Gastroesophageal sphincter (tissue), 4 donors: Measurements from ENCODE around the gene AP4S1. TPM values are rescaled to one million over a fixed set of nuclear protein-coding genes. Genes with fewer than 3 reads are reported as not detected.
A peak's percentile ranks its signal among the peaks of the same experiment; 100 is the strongest.
"Not testable (repeated sequence)": the region's sequence is repeated elsewhere in the genome, so short reads cannot be mapped to it uniquely, and the experiment has no call there.

Experiments used
- ATAC-seq: fragments of 150-250 bp; one replicate; pipeline ENCODE4 v1.9.1; 2016; ENCODE audit warnings: mild to moderate bottlenecking, moderate library complexity
- H3K27ac ChIP-seq, 4 donors: fragments of 200-600 bp; sonication (generic) in 3 of 4; 1 replicate in 3 of 4; 2 replicates in 1 of 4; pipeline ENCODE4 v1.5.1; 2016 to 2019
- H3K27me3 ChIP-seq: fragments of 200-600 bp; sonication (generic); one replicate; pipeline ENCODE4 v1.5.1; 2019
- H3K36me3 ChIP-seq, 2 donors: fragments of 200-600 bp; sonication (generic); one replicate each; pipeline ENCODE4 v1.5.1; 2019; ENCODE audit warnings: control low read depth in 1 of 2
- H3K4me1 ChIP-seq, 3 donors: fragments of 200-600 bp; sonication (generic); 1 replicate in 2 of 3; 2 replicates in 1 of 3; pipeline ENCODE4 v1.5.1; 2016 to 2019; ENCODE audit warnings: control low read depth in 2 of 3
- H3K4me3 ChIP-seq, 2 donors: fragments of 200-600 bp; sonication (generic); one replicate each; pipeline ENCODE4 v1.5.1; 2019; ENCODE audit warnings: mild to moderate bottlenecking in 1 of 2, moderate library complexity in 1 of 2
- H3K9me3 ChIP-seq, 3 donors: fragments of 200-600 bp; sonication (generic); one replicate each; pipeline ENCODE4 v1.5.1; 2017 to 2019; ENCODE audit warnings: control low read depth in 2 of 3
- EP300 ChIP-seq: sonication (generic); formaldehyde crosslinking; IDR thresholded peaks from one replicate; pipeline ENCODE4 v1.6.1; 2017; ENCODE audit warnings: antibody characterized with exemption, mild to moderate bottlenecking
- POLR2A ChIP-seq, 2 donors: fragments of 450-650 bp; IDR thresholded peaks; one replicate each; pipeline ENCODE4 v1.6.1; 2017; ENCODE audit warnings: antibody characterized with exemption in 2 of 2, mild to moderate bottlenecking in 2 of 2, moderate library complexity in 1 of 2
- POLR2AphosphoS5 ChIP-seq: sonication (generic); formaldehyde crosslinking; IDR thresholded peaks from one replicate; pipeline ENCODE4 v1.6.1; 2017; ENCODE audit warnings: antibody characterized with exemption
- WGBS, 2 donors: methylation state at CpG; one replicate each; pipeline ENCODE4 v1.1.5; 2018; ENCODE audit warnings: low coverage in 1 of 2; 5-methylcytosine and 5-hydroxymethylcytosine counted together
- total RNA-seq, 4 donors: library from RNA; depleted of rRNA; stranded (reverse); fragments of >200 nt; gene quantifications; one replicate each; pipeline ENCODE4 v1.1.0, GENCODE V29; 2016
- TF ChIP-seq, protein P1 (sequence below), 4 experiments: fragments of 200-600 bp in 2 of 4; fragments of 450-650 bp in 2 of 4; sonication (generic) in 1 of 4; IDR thresholded peaks; one replicate each; pipeline ENCODE4 v1.5.1; 2017 to 2019; ENCODE audit warnings: antibody characterized with exemption in 4 of 4, mild to moderate bottlenecking in 2 of 4, moderate library complexity in 2 of 4

AP4S1 gene, protein sequence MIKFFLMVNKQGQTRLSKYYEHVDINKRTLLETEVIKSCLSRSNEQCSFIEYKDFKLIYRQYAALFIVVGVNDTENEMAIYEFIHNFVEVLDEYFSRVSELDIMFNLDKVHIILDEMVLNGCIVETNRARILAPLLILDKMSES
- total RNA-seq: 10 to 100 TPM in 3 of 4 donors, 1 to 10 TPM in 1; 6.6 to 13.3 (median 12.2) TPM

DNA sequence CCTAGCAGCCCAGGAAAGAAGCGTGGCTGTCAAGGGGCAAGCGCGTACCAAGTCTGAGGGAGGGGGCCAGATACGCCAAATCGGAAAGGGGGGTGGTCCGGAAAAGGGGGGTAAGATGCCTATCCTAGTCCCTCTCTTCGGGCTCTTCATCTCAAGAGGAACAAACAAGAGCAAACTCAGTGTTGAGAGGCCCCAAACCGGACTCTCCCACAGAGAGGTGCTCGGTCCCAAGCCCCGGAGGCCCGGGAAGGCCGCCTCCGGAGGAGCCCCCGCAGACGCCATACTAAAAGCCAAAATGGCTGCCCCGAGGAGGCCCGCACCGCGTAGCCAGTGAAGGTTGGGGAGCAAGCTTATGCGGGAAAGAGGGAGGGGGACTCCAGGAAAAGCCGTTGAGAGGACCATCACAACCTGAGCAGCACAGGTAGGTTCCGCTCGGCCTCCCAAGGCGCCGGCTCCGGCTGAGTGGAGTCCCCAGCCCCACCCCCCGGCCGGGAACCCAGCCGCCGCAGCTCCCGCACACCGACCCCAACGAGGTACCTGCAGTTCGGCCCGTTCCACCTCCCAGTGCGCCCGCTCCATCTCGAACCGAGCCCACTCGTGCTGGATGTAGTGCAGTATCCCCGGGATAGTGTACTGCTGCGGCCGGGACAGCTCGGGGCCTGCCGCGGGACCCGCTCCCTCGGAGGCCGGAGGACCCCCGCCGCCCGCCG, at the start of gene AP4S1:
Gene AP4S1 (plus strand): TSS at position 283 of the 710 bp plus-strand sequence. CDS start 40,548 bp downstream, outside the sequence.
- Histone ChIP-seq H3K36me3 (no peaks in the 10 kb centered on the region), H3K4me3 (peak within 1 kb of the TSS; percentile 94 to 98), H3K9me3 (no peaks in the 10 kb centered on the region), H3K27me3 (no peaks in the 10 kb centered on the region), H3K27ac (peak within 1 kb of the TSS; percentile 98 to 100 (median 100)), H3K4me1 (peaks cover 0 to 58% (median 0%) of the 10 kb centered on the region in 3 donors)
- TF ChIP-seq, protein P1, sequence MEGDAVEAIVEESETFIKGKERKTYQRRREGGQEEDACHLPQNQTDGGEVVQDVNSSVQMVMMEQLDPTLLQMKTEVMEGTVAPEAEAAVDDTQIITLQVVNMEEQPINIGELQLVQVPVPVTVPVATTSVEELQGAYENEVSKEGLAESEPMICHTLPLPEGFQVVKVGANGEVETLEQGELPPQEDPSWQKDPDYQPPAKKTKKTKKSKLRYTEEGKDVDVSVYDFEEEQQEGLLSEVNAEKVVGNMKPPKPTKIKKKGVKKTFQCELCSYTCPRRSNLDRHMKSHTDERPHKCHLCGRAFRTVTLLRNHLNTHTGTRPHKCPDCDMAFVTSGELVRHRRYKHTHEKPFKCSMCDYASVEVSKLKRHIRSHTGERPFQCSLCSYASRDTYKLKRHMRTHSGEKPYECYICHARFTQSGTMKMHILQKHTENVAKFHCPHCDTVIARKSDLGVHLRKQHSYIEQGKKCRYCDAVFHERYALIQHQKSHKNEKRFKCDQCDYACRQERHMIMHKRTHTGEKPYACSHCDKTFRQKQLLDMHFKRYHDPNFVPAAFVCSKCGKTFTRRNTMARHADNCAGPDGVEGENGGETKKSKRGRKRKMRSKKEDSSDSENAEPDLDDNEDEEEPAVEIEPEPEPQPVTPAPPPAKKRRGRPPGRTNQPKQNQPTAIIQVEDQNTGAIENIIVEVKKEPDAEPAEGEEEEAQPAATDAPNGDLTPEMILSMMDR (IDR thresholded peaks at IDR 0.05): no peak
- TF ChIP-seq POLR2AphosphoS5 (no peak), POLR2A (IDR thresholded peaks at IDR 0.05) (no peak), EP300 (no peak)
- no peak for ATAC-seq
- WGBS, 2 donors: 0% methylated on average over 3 to 4 of the region's 53 CpGs

DNA sequence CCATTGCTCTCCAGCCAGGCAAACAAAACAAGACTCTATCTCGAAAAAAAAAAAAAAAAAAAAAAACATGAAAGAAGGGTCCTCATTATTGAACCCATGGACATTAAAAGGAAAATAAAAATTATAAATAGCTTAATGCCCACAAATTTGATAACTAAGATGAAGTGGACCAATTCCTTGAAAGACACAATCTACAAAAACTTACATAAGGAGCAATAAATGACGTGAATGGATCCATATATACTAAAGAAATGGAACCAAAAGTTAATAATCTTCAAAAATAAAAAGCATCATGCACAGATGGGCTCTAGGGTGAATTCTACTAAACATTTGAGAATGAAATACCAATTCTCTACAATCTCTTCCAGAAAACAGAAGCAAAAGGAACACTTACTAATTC, 47.7 kb upstream of the AP4S1 start:
- no peak for TF ChIP-seq POLR2AphosphoS5
- TF ChIP-seq, protein P1 (IDR thresholded peaks at IDR 0.05): no peak
- no peak for TF ChIP-seq EP300
- no peak for TF ChIP-seq POLR2A (IDR thresholded peaks at IDR 0.05)
- no peak overlapping the region for H3K4me3 ChIP-seq
- ATAC-seq: no peak
- H3K27ac ChIP-seq: no peak overlapping the region
- 69 to 82% methylated on average over 1 to 2 of the region's 2 CpGs for WGBS, 2 donors
- no peaks in the 10 kb centered on the region for H3K27me3 ChIP-seq
- no peaks in the 10 kb centered on the region for H3K9me3 ChIP-seq
- H3K36me3 ChIP-seq: no peaks in the 10 kb centered on the region
- H3K4me1 ChIP-seq: peaks cover 7 to 82% (median 12%) of the 10 kb centered on the region in 3 donors

DNA sequence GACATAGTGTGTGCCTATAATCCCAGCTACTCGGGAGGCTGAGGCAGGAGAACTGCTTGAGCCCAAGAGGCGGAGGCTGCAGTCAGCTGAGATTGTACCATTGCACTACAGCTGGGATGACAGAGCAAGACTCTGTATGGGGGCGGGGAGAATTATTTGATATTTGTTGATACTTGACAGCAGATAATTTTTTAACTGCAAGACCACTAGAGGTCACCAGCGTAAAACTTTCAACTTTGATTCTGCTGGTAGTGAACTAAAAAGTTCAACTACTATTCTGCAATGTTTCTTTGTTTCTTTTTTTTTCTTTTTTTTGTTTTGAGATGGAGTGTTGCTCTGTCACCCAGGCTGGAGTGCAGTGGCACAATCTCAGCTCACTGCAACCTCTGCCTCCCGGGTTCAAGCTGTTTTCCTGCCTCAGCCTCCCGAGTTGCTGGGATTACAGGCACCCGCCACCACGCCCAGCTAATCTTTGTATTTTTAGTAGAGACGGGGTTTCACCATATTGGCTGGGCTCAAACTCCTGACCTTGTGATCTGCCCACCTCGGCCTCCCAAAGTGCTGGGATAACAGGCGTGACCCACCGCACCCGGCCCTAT, 45.2 kb upstream of the AP4S1 start:
- H3K9me3 ChIP-seq, H3K27me3 ChIP-seq, H3K4me3 ChIP-seq, H3K36me3 ChIP-seq: not testable (repeated sequence)
- TF ChIP-seq, protein P1 (IDR thresholded peaks at IDR 0.05): peak; percentile 40 to 75 (median 72)
- 63 to 65% methylated on average over 6 to 13 of the region's 13 CpGs for WGBS, 2 donors
- H3K4me1 ChIP-seq: peaks cover 2 to 81% (median 4%) of the 10 kb centered on the region in 3 donors
- H3K27ac ChIP-seq: peak overlapping the region in 1 of 4 donors; percentile 12
- peak; percentile 66 for ATAC-seq

DNA sequence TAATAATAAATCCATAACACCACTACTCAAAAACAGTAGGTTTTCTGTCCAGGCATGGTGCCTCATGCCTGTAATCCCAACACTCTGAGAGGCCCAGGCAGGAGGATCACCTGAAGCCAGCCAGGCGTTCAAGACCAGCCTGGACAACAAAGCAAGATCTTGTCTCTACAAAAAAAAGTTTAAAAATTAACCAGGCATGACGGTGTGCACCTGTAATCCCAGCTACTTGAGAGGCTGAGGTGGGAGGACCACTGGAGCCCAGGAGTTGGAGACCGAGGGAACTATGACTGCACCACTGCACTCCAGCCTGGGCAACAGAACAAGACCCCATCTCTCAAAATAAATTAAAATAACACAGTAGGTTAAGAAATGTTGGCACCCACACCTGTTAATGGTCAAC, 44.5 kb upstream of the AP4S1 start:
- peaks cover 2 to 84% (median 4%) of the 10 kb centered on the region in 3 donors for H3K4me1 ChIP-seq

More for the DNA sequence above, 44.5 kb upstream of the AP4S1 start:
- Histone ChIP-seq H3K36me3 (no peaks in the 10 kb centered on the region), H3K9me3 (no peaks in the 10 kb centered on the region), H3K27me3 (no peaks in the 10 kb centered on the region), H3K27ac (peak overlapping the region in 1 of 4 donors; percentile 12), H3K4me3 (no peak overlapping the region)
- 80 to 94% methylated on average over 1 to 2 of the region's 3 CpGs for WGBS, 2 donors
- no peak for ATAC-seq
- TF ChIP-seq, protein P1 (IDR thresholded peaks at IDR 0.05): no peak
- no peak for TF ChIP-seq EP300
- no peak for TF ChIP-seq POLR2A (IDR thresholded peaks at IDR 0.05)
- TF ChIP-seq POLR2AphosphoS5: no peak
